SK-N-SH (cell line): ENCODE measurements around the gene GALNT6.

Source experiments
- EP300 ChIP-seq, 2 experiments: IDR thresholded peaks; 2 replicates each; pipeline versions ENCODE4 v1.4.0 to v1.6.1; 2012; ENCODE audit warnings: borderline replicate concordance in 1 of 2, low read depth in 1 of 2, low read length in 1 of 2
- IRF3 ChIP-seq: fragments of 150-350 bp; IDR thresholded peaks from 2 replicates; pipeline ENCODE4 v1.6.1; 2016; ENCODE audit warnings: mild to moderate bottlenecking, low read depth, low read length
- NFIC ChIP-seq: IDR thresholded peaks from 2 replicates; pipeline ENCODE4 v1.4.0; 2012; ENCODE audit warnings: borderline replicate concordance
- RAD21 ChIP-seq: IDR thresholded peaks from 2 replicates; pipeline ENCODE4 v1.6.1; 2012; ENCODE audit warnings: mild to moderate bottlenecking, low read length
- SMC3 ChIP-seq: IDR thresholded peaks from 2 replicates; pipeline ENCODE4 v1.6.1; 2012; ENCODE audit warnings: low read depth, low read length, improper control_type of control experiment
- TCF12 ChIP-seq: IDR thresholded peaks from 2 replicates; pipeline ENCODE4 v1.4.0; 2012
- TEAD4 ChIP-seq: IDR thresholded peaks from 2 replicates; pipeline ENCODE4 v1.4.0; 2012; ENCODE audit warnings: mild to moderate bottlenecking, borderline replicate concordance; ENCODE audit not compliant: insufficient read depth
- TF ChIP-seq, protein P1 (sequence below): fragments of 200-600 bp; sonication (generic); IDR thresholded peaks from 2 replicates; pipeline ENCODE4 v1.6.1; 2017; ENCODE audit warnings: antibody characterized with exemption, mild to moderate bottlenecking, moderate library complexity
- TF ChIP-seq, protein P2 (sequence below): IDR thresholded peaks from 2 replicates; pipeline ENCODE4 v1.4.0; 2012; ENCODE audit warnings: low read depth

- TF ChIP-seq TCF12 (no peak), RAD21 (no peak), NFIC (no peak), SMC3 (no peak), TEAD4 (no peak), EP300 (IDR thresholded peaks at IDR 0.05; ENCODE audit: borderline replicate concordance in 1 of 2, low read depth in 1 of 2, low read length in 1 of 2) (no peak), IRF3 (no peak)
- TF ChIP-seq, protein P1, sequence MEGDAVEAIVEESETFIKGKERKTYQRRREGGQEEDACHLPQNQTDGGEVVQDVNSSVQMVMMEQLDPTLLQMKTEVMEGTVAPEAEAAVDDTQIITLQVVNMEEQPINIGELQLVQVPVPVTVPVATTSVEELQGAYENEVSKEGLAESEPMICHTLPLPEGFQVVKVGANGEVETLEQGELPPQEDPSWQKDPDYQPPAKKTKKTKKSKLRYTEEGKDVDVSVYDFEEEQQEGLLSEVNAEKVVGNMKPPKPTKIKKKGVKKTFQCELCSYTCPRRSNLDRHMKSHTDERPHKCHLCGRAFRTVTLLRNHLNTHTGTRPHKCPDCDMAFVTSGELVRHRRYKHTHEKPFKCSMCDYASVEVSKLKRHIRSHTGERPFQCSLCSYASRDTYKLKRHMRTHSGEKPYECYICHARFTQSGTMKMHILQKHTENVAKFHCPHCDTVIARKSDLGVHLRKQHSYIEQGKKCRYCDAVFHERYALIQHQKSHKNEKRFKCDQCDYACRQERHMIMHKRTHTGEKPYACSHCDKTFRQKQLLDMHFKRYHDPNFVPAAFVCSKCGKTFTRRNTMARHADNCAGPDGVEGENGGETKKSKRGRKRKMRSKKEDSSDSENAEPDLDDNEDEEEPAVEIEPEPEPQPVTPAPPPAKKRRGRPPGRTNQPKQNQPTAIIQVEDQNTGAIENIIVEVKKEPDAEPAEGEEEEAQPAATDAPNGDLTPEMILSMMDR: no peak
- TF ChIP-seq, protein P2, sequence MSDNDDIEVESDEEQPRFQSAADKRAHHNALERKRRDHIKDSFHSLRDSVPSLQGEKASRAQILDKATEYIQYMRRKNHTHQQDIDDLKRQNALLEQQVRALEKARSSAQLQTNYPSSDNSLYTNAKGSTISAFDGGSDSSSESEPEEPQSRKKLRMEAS: no peak
Observed at GRCh38 chr12:51430196-51430895, 39.1 kb upstream of the GALNT6 start.
